KMS-11 (cell line): Measurements from ENCODE around the gene PTPRJ.

Experiments
- H2AFZ ChIP-seq: fragments of 200-600 bp; sonication (generic); 2 replicates; pipeline ENCODE4 v1.6.1; 2016; ENCODE audit warnings: antibody characterized with exemption, mixed run types, low read depth
- H3K27ac ChIP-seq: fragments of 200-600 bp; sonication (generic); 2 replicates; pipeline ENCODE4 v1.6.1; 2016; ENCODE audit warnings: mild to moderate bottlenecking, mixed run types
- H3K27me3 ChIP-seq: fragments of 200-600 bp; sonication (generic); 2 replicates; pipeline ENCODE4 v1.6.1; 2017; ENCODE audit warnings: mild to moderate bottlenecking, low read depth, mixed run types, moderate library complexity; ENCODE audit not compliant: insufficient read depth
- H3K36me3 ChIP-seq: fragments of 200-600 bp; sonication (generic); 2 replicates; pipeline ENCODE4 v1.6.1; 2017; ENCODE audit warnings: mild to moderate bottlenecking, mixed run types; ENCODE audit not compliant: insufficient read depth
- H3K4me1 ChIP-seq: fragments of 200-600 bp; sonication (generic); 2 replicates; pipeline ENCODE4 v1.6.1; 2016; ENCODE audit warnings: mild to moderate bottlenecking, low read depth, mixed run types; ENCODE audit not compliant: poor library complexity, severe bottlenecking
- H3K4me2 ChIP-seq: fragments of 200-600 bp; sonication (generic); 2 replicates; pipeline ENCODE4 v1.7.0; 2016; ENCODE audit warnings: mild to moderate bottlenecking, mixed run types
- H3K4me3 ChIP-seq: fragments of 200-600 bp; sonication (generic); IDR thresholded peaks from 2 replicates; pipeline ENCODE4 v1.6.1; 2017; ENCODE audit warnings: low read depth, low read length, mixed read lengths; ENCODE audit not compliant: insufficient read depth
- H3K79me2 ChIP-seq: fragments of 200-600 bp; sonication (generic); 2 replicates; pipeline ENCODE4 v1.6.1; 2016; ENCODE audit warnings: low read depth, mixed run types; ENCODE audit not compliant: insufficient read depth
- H3K9ac ChIP-seq: fragments of 200-600 bp; sonication (generic); 2 replicates; pipeline ENCODE4 v1.6.1; 2016; ENCODE audit warnings: mild to moderate bottlenecking, mixed run types
- H4K20me1 ChIP-seq: fragments of 200-600 bp; sonication (generic); 2 replicates; pipeline ENCODE4 v1.6.1; 2016; ENCODE audit warnings: mild to moderate bottlenecking, mixed run types; ENCODE audit not compliant: insufficient read depth
- TF ChIP-seq, protein P1 (sequence below): fragments of 200-600 bp; sonication (generic); conservative IDR thresholded peaks from 2 replicates; pipeline ENCODE4 v1.6.1; 2017; ENCODE audit warnings: low read depth, mild to moderate bottlenecking, antibody characterized with exemption, low read length, moderate library complexity, mixed read lengths

PTPRJ gene

DNA sequence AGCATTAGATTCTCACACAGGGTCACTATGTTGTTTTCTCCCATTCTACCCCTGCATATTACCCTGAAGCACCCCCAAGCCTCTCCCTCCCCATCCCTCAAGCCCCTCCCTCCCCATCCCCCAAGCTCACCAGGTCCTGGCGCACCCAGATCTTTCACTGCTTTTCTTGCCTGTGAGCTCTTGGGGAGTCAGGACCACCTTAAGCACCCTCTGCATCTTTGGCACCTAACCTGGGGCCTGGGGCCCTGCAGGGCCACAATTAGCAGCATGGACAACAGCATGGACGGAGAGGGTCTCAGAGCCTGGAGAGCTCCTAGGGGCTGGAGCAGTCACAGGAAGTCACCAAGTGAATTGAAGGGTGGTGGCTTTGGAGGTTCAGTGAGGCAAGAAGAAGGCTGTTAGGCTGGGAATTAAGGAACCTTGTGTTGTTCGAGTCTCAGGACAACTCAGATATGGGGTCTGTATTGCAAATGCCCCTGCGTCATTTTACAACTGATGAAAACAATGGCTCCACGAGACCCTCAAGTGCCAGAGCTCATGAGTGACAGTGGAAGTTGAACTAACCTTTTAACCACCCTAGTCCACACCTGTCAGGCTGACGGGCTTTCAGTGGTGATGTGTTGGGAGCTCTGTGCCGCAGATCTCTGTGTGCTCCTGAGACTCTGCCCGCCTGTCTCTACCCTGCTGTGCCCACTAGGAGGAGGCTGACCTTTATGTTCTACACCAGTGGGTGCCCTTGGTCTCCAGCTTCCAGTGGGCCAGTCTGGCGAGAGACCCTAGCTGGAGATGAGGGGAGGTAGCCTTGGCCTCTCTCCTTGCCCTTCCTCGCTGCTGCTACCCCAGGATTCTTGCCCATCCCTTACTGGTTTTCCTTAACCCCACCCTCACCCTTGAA is 125.0 kb downstream of the PTPRJ start:
- Histone ChIP-seq H3K79me2 (no peaks in the 10 kb centered on the region), H3K4me2 (no peak overlapping the region), H4K20me1 (no peaks in the 10 kb centered on the region), H3K27me3 (no peaks in the 10 kb centered on the region), H3K36me3 (no peaks in the 10 kb centered on the region), H3K4me1 (peaks cover 43% of the 10 kb centered on the region), H3K9ac (no peak overlapping the region), H3K27ac (no peak overlapping the region), H2AFZ (no peak overlapping the region), H3K4me3 (no peak overlapping the region)
- TF ChIP-seq, protein P1, sequence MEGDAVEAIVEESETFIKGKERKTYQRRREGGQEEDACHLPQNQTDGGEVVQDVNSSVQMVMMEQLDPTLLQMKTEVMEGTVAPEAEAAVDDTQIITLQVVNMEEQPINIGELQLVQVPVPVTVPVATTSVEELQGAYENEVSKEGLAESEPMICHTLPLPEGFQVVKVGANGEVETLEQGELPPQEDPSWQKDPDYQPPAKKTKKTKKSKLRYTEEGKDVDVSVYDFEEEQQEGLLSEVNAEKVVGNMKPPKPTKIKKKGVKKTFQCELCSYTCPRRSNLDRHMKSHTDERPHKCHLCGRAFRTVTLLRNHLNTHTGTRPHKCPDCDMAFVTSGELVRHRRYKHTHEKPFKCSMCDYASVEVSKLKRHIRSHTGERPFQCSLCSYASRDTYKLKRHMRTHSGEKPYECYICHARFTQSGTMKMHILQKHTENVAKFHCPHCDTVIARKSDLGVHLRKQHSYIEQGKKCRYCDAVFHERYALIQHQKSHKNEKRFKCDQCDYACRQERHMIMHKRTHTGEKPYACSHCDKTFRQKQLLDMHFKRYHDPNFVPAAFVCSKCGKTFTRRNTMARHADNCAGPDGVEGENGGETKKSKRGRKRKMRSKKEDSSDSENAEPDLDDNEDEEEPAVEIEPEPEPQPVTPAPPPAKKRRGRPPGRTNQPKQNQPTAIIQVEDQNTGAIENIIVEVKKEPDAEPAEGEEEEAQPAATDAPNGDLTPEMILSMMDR: no peak

DNA sequence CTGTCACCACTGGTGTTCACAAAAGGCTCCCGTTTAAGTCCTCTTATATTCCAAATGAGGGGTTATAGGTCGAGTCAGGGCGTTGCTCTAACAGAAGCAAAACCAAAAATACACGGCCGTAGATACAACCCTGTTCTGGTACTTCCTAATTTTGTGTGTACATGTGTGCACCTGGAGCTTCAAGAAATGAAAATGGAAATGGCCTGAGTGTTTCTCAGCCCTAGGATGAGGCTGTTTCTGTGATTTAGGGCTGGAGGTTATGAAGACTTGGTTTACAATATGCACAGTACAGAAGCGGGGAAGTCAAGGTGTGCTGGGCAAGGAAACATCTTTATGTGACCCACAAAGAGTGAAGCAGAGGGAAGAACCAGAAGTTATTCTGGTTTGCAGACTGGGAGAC is 125.8 kb downstream of the PTPRJ start:
- H3K9ac ChIP-seq: no peak overlapping the region
- TF ChIP-seq, protein P1: no peak
- no peak overlapping the region for H2AFZ ChIP-seq
- H3K4me2 ChIP-seq: no peak overlapping the region; the same call in none of the 2 replicates
- peaks cover 47% of the 10 kb centered on the region for H3K4me1 ChIP-seq
- no peak overlapping the region for H3K4me3 ChIP-seq
- H3K27ac ChIP-seq: no peak overlapping the region
- no peaks in the 10 kb centered on the region for H3K27me3 ChIP-seq
- H3K79me2 ChIP-seq: no peaks in the 10 kb centered on the region
- H4K20me1 ChIP-seq: no peaks in the 10 kb centered on the region
- H3K36me3 ChIP-seq: no peaks in the 10 kb centered on the region

DNA sequence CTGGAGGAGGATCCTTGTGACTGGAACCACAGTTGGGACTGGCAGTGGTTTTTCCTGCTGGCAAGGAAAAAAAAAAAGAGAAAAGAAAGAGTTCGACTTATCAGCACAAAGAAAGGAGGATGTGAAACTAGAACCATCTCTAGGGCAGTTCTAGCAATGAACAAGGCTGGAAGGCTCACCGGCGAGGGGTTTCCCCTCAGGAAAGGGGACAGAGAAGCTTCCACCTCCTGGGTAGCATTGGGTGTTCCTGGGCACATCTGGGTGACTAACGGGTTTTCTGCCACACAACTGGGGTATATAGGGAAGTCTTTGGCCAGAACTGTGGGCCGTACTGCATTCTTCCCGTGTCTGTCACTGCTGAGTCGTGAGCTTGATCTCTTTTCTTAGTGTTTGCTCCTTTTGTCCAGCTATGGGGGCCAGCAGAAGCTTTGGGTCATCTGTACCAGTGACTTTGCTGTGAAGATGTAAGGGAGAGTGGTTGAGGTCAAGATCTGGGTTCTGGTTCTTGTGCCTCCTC is 126.9 kb downstream of the PTPRJ start:
- H3K4me3 ChIP-seq: no peak overlapping the region

DNA sequence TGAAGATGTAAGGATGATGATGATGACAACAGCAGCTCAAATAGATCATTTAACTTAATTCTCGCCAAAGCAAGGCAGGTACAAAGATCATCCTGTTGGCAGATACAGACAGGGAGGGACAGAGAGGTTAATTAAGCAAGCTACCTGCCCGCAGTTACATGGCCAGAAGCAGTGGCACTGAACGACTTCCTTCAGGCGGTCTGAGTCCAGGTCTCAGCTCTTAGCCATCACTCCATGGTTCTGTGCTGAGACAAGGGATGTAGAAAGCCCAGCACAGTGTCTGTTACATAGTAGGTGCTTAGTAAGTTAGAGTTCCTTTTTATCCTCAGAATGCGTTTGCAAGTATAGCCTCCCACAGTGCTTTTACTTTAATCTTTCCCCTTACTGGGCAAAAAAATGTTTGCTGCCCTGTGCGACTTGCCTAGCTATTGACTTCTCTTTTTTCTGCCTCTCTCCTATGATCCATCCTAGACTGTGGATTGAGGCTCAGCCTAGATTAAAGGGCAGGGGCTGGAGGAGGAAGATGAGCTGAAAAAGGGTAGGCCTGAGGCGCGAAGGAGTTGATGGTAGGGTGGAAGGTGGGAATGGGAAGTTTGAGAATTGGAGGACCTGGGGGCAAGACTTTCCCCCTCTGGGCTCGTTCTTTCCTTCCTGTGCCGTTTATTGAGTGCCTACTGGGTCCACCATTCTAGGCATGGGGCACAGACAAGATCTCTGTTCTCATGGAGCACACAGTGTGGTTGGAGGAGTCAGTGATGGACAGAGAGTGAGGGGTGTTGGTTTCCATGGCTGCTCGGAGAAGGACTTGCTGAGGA is 128.1 kb downstream of the PTPRJ start:
- Histone ChIP-seq H3K4me2 (peak overlapping the region; percentile 38; the same call in 1 of the 2 replicates), H3K36me3 (no peaks in the 10 kb centered on the region), H3K9ac (no peak overlapping the region), H3K27ac (no peak overlapping the region), H3K79me2 (no peaks in the 10 kb centered on the region), H2AFZ (no peak overlapping the region), H3K27me3 (no peaks in the 10 kb centered on the region), H3K4me3 (no peak overlapping the region), H3K4me1 (peaks cover 47% of the 10 kb centered on the region), H4K20me1 (no peaks in the 10 kb centered on the region)
- TF ChIP-seq, protein P1: no peak

More for the DNA sequence above, 126.9 kb downstream of the PTPRJ start:
- H3K79me2 ChIP-seq: no peaks in the 10 kb centered on the region
- H3K4me2 ChIP-seq: peak overlapping the region; percentile 87
- H4K20me1 ChIP-seq: no peaks in the 10 kb centered on the region
- no peak overlapping the region for H2AFZ ChIP-seq
- H3K27ac ChIP-seq: peak overlapping the region; percentile 18; the same call in 1 of the 2 replicates
- no peaks in the 10 kb centered on the region for H3K36me3 ChIP-seq
- no peaks in the 10 kb centered on the region for H3K27me3 ChIP-seq
- H3K9ac ChIP-seq: peak overlapping the region; percentile 19; the same call in 1 of the 2 replicates
- peaks cover 47% of the 10 kb centered on the region for H3K4me1 ChIP-seq
- TF ChIP-seq, protein P1: no peak
